GM18870 (cell line): ENCODE measurements around the gene PPP2R2B.

Source experiments
- ATAC-seq: cut with Tn5 transposase; IDR thresholded peaks from one replicate; pipeline ENCODE4 v1.9.1; 2021; ENCODE audit warnings: moderate library complexity; ENCODE audit not compliant: unreplicated experiment

Gene PPP2R2B

DNA sequence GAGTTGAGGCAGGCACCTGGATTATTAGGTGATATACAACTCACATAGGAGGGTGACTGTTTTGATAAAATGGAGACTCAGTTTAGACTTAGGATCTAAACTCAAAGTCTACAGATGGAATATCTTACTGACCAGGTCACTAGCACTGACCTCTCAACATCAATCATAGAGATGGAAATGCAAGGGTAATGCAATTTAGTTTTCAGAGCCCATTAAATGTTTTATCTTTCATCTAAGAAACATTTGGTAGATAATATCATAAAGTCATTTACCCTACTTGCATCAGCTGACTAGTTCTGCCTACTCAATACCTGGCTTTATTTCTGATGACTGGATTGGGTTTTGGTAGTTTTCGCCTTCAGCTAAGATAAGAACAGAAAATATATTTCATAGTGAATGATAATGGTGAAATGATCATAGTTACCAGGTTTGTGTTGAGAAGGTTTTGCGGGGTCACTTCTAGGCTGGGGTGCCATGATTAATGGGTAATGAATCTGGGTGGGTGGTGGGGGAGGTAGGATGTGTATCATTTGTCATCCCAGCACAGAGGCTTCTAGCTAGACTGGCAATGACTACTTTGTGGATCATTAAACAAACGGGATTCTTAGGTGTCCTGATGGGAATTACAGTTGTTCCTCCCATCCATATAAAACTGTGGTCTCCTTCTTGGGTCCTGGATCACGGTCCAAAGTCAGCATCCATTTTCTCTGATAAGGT lies 173.4 kb downstream of the PPP2R2B start:
- no peak for ATAC-seq

DNA sequence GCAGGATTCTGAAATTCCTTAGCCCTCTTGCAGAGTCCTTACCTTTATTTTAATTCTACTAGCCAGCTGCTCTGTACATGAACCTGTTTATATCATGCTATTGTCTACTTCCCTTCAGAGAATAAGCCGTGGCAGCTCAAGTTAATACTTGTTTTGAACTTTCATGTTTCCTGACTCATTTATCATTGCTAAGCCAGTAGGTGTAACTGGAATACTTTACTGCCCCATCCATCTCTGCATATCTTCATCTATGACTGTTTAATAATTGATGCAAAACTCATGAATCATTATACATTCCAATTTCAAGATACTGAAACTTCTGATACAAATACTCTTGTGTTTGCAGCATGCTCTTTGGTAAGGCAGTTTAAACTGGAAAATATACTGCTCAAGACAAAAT lies 174.7 kb downstream of the PPP2R2B start:
- no peak for ATAC-seq

DNA sequence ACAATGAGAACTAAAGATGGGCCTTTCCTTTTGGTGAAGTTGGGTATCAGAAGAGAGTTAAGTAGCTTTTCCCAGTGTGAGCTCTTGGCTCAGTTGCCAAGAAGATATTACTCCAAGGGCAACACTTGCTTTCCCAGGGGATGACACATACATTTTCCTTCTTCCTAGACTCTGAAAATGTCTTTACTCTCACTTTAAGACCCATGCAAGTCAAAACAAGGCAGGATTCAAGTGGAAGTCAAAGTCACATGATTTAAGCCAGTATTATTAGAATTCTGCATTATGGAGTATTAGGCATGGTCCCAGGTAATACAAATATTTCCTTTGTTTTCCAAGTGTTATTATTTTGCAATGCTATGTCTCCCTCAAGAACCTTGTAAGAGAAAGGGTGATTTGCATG lies 175.1 kb downstream of the PPP2R2B start:
- no peak for ATAC-seq

DNA sequence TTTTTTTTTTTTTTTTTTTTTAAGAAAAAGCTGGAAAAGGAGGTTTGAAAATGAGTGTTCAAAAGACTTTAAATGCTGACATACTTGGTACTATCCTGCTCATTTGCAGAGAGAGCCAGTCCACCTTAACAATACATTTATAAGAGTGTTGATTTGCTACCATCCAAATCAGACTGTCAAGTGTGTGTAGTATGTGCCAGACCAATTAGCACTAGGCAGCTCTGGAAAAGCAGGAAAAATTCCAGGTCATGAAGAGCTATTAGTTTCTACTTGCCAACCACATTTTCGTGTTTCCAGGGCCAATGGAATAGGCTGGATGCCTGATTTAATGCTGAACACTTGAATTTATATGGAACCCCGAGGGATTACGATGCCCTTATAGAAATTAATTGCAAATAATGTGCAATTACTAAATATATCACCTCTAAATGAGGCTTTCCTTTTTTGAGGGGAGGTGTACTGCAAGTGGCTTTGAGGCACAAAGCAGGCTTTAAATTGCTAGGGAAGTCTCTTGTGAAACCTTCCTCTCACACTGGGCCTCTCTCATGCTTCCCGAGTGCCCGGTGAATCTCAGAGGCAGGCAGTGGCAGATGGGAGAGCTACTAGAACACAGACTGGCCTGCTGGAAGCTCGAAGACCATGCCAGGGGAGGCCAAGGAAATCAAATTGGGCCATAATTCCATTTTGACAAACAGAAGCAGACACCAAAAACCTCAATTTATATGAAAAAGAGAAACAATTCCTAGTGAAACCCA lies 178.7 kb downstream of the PPP2R2B start:
- ATAC-seq = no peak

DNA sequence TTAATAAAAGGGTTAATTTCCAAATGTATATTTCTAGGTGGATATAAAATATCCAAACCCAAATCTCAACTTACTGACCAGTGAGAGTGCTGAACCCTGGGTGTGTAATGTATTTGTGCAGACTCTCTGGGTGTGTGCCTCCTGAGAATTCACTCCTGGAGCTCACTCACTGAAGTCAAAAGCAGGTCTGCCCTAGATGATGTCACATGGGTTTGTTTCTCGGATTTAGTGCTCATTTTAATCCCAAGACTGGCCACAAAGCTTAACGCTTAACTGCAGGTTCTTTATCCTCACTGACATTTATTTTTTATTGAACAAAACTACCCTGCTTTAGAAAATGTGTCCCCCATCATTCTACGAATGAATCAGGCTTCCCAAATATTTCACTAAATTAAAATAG lies 179.4 kb downstream of the PPP2R2B start:
- no peak for ATAC-seq

DNA sequence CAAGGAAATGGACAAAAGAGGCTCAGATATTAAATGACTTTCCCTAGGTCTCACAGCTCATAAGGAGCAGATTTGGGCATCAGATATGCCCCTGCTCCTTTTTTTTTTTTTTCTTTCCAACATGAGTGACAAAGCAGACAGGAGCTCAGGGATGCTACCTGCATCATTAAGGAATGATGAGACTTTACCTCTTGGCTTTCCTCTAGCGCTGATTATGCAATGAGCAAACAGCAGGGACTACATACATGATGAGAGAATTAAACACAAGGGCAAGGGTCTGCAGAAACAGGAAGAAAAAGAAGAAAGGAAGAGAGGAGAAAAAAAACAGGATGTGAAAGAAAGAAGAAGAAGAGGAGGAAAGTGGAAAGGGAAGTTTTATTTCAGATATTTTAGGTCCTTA lies 179.9 kb downstream of the PPP2R2B start:
- no peak for ATAC-seq

DNA sequence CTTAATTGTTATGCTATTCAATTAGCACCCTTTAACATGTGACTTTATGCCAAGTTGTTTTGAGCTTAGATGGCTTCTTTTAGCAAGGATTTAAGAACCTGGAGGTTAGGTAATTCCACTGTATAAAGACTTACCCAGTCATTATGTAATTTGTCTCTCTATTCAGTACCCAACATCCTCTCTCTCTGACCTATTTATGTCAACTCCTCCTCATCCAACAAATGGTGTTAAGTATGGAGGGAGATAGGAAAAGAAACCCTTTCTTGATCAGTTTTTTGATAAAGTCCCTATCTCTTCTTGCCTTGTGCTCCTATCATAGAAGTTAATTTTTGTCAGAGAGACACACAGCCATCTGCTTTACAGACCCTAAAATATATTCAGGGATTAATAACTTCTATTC lies 181.3 kb downstream of the PPP2R2B start:
- no peak for ATAC-seq

DNA sequence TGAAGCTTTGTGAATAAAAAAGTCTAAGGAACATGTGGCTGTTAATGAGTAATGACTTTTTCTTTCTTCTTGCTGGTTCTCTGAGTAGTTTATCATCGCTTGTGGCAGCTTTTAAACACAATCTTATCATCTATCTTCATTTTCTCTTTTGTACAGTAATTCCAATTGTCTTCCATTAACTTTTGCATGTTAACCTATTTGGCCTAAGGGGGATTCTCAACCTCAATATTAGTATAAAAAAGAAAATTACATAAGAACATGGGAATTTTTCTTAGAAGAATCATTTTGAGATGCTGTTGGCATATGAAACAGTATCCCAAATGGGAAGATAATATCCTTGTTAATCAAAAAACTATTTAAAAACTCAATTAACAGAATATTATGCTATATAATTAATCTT lies 182.9 kb downstream of the PPP2R2B start:
- no peak for ATAC-seq

DNA sequence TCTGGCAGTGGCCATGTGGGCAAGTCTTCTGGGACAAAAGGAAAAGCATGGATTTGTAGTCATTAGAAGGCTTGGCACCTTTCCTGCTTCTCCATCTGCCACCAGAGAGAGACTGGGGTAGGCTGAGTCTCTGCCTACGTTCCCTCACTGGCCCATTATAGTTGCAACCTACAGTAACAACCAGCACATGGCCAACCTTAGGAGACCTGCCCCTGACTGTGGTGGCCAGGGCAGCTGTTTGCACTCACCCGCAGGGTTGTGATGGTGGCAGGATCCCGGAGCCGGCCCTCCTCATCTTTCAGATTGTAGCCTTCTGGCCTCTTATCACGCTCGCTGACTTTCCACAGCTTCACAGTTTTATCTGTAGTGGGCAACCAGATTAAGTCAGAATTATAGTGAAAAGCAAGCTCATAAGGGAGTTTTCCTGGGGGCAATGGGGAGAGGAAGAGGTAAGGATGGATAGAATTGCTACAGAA lies 187.6 kb downstream of the PPP2R2B start:
- ATAC-seq = no peak

DNA sequence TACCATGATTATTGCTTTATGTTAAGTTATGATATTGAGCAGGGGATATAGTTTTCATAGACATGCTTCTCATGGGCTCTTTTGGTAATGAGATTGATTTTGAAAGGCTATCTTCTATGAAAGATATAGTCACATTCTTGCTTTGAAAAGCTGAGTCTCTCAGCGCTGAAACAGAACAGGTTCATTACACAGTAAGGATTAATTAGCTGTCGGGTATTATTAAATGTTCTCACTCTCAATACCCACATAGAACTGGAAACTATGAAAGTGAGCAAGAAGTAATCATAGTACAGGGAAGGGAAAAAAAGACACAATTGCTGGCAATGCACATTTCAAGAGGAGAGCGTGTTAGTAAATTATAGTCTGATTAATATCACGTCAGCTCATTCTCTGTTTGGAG lies 190.9 kb downstream of the PPP2R2B start:
- ATAC-seq = no peak

DNA sequence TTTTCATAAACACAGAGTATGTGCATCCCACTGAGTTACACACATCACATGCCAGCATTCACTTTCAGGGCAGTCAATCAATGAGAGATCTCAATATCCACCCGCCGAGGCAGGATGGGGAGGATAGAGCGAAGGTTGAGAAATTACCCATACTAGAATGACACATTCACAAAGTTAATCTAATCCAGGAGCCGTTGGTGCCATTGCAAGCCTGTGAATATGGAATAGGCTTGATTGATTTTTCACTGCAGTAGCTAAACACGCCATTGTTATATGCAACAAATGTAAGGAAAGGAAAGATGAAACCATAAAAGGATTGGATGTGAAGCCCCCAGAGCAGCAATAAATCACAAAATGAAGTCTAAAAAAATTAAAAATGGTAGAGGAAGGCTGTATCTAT lies 194.7 kb downstream of the PPP2R2B start:
- ATAC-seq = no peak

DNA sequence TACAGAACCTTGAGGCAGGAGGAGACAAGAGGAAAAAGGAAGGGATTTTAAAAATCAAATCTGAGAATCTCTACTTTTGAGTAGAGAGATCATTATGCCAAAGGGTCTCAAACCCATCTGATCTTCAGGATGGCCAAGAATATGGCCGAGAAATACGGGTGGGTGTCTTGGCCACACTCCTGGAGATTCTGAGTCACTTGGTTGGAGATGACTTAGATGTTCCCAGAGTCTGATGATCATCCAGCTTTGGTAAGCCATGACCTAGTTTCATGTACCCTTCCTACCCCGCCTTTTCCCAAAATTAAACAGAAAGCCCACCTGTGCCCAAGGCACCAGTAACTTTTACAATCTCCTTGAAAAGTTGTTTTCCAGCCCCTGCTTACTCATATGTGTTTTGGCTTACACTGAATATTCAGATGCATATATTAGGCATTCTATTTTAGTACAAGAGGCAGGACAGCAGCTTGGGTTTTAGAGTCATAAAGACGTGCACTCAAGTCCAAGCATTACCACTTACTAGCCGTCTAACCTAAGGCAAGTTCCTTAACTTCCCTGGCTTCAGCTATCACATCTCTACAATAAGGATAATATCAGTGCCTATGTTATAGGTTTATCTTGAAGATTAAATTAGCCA lies 195.5 kb downstream of the PPP2R2B start:
- no peak for ATAC-seq

DNA sequence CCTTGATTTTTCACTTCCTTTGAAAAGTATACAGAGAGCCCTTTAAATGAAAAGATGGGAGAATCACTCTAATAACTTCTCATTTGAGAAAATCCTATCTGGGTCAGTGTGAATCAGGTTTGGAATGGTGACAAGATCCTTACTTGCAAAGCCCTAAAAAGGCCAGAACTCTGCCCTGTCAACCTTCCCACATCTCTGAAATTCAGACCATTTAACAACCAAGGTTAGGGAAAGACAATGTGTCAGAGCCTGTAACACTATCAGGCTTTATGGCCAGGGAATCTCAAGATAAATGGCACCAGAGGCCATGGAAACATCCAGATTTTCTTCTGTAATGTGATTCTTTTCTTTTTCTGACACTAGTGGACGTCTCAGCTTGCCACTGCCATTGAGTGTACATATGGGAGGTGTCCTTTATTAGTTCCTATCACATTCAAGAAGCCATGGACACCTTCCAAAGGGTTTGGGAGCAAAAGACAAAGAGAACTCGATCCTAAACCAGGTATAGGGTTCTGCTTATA lies 196.9 kb downstream of the PPP2R2B start:
- ATAC-seq = no peak

DNA sequence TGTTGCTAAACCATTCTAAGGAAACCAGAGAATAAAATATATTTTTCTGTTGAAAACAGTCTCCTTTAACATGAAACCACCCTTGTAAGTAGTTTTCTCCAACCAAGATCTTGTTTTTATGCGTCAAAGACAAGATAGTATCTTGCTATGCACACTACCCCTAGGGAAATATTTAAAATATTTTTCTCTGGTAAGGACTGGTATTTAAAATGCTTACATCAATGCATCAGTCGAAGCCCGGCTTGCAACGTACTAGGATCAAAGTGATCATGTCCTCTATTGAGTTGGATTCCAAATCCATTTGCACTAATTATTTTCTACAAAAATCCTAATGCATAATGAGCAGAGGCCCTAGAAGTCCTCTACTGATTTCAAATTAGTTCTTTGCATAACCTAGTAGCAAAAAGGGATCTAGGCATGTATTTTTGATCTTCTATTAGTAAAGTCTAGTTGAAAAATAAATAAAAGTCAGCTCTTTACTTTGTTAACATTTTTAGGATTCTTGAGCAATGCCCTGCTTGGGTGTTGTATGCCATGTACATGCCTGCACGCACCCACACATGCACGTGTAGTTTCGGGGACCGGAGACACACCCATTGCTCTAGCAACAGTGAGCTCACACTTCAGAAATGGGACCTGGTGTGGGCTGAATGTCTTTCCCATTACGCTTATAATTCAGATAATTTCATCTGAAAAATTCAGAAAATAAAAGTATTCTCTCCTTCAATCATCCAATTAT lies 197.5 kb downstream of the PPP2R2B start:
- ATAC-seq = no peak

DNA sequence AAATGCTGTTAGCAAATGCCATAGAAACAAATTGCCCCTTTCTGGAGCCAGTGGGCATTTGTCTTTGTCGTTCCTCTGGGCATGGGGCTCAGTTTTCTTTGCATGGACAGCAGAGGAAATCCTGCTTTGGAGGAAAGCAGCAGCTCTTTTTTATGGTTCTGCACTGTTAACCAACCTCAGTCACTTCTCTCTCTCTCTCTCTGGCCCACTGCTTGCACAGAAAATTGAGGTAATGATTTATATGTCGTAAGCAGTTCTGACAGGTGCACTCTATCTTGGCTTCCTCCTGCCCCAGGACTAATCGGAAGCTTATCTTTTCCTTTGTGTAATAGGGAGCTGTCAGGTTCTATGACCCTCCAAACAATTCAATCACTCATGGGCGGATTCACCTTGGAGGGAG lies 202.9 kb downstream of the PPP2R2B start:
- ATAC-seq = no peak

DNA sequence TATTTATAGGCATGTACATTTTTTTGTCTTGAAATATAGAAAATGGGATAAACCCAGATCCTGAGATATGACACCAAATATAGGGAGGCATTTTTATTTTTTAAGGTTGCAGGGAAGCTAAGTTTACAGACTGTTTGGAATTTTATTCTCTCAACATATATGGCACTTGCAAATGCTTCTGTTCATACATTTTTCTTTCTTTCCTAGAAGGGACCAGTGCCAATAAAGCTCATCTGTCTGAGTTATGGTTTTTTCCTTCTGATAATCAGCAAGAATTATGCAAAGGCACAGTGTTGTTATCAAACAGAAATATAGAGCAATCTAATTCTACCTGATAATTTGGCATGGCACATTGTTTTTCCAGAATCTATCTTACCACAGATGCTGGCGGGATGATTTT lies 205.7 kb downstream of the PPP2R2B start:
- ATAC-seq = no peak

DNA sequence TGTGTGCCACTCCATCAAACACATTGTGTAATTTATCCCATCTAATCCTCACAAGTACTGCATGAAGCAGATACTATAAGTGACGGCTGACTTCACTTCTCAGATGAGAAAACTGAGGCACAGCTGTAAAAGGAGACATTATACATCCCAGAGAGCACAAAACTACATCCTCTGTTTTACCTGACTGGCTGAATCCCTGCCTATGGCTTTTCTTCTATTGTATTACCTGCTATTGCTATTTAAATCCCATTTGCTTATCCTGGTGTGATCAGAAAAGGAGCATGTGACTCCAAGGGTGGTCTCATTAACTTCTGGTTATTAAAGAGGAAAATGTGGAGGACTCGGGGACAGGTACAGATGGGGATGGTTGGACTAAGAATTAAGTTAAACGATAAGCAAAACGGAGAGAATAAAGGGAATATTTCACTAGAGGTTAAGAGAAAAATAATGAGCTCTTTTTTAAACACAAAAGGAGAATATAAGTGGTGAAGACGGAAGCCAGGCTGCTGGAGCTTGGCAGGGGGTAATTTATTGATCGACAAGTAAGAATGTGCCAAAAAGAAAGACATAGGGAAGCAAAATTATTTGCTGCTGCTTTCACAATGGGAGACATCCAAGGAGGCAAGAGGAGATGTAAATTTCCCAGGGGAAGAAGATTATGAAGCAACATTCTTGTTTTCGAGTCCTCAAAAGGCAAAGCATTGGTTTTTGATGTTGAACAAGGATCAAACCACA lies 206.8 kb downstream of the PPP2R2B start:
- no peak for ATAC-seq

DNA sequence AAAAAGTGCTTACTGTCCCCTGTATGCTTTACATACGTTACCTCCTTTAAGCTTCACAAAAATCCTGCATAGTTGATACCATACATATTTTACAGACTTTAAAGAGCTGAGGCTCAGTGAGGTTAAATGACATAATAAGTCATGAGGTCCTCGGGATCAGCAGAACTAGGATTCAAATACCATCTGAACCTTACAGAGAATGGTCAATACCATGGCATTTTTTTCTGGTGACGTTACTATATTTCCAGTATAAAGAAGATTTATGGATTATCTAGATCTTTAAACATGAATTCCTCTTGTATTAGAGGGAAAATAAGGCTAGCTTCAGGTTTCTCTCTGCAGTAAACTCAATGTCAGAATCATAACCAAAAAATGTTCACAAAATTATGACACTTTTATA lies 208.9 kb downstream of the PPP2R2B start:
- ATAC-seq = no peak

DNA sequence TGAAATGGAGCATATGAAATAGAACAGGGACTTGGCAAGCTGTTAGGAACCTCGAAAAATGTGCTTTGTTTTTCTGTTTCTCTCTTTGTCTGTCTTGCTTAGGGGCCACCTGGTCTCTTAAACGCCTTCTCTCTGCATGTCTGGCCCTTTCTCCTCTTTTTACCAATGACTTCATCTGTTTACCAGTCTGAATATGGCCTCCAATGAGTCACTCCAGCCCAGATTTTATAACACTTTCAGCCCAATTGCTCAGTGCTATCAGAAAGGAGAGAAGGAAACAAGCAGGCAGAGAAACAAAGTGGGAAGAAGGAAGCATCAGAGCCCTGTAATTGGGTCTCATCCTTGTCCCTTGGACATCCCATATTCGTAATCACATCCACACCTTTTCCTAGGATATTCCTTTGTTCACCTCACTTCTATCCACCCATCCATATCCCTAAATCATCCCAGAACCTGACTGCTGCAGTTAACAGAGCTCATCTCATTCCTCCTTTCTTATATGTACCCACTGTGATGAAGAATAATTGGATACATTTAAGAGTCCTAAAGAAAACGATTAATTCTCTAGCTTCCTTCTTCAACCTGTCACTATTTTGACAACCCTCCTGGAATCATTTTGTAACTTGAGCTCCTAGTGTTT lies 210.8 kb downstream of the PPP2R2B start:
- no peak for ATAC-seq

DNA sequence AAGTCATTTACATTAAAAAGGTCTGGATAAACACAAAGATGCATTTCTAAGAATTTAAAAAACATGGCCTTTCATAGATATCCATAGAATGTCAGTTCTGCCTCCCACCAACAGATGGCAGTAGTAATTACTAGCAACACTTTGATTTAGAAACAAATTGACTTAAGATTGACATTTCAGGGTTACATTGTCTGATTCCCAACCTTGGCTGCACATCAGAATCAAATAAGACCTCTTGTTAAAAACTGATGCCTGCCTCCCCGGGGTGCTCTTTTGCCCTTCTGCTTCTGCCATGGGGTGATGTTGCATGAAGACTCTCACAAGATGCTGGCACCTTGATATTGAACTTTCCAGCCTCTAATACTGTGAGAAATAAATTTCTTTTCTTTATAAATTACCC lies 216.3 kb downstream of the PPP2R2B start:
- no peak for ATAC-seq
